Endothelial cell of umbilical vein (primary cell): ENCODE results near the gene AIF1. TPM values are rescaled to one million over a fixed set of nuclear protein-coding genes. Genes with fewer than 3 reads are reported as not detected.

Experiments
- BruUV-seq: library from RNA; stranded (reverse); fragments of 400-500 nt; replicated peaks from 2 replicates; lab custom pipeline; 2021; lab: Mats Ljungman, UMichigan
- CTCF ChIA-PET: fragments of 300-600, 350-600 bp; sonication (Branson Sonifier 250); formaldehyde crosslinking; loops from one replicate; lab custom pipeline; 2021; ENCODE audit warnings: antibody characterized with exemption, inconsistent platforms; lab: Charles Lee
- POLR2A ChIA-PET: fragments of 300-600, 350-600 bp; sonication (Branson Sonifier 250); formaldehyde crosslinking; loops from one replicate; lab custom pipeline; 2021; ENCODE audit warnings: antibody characterized with exemption, inconsistent platforms; lab: Charles Lee
- DNase-seq: peaks from one replicate; pipeline ENCODE4 v3.0.0-alpha.2; 2011; ENCODE audit warnings: low read depth, low spot score
- FAIRE-seq: peaks from 2 replicates; lab custom pipeline; 2011; peaks lifted over from hg19 to GRCh38; lab: Jason Lieb, UNC
- H2AFZ ChIP-seq: 2 replicates; pipeline ENCODE4 v1.6.0; 2012; ENCODE audit warnings: low read depth, low read length, control low read depth, inconsistent platforms
- H3K27ac ChIP-seq: 2 replicates; pipeline ENCODE4 v1.5.1; 2011; ENCODE audit warnings: low read depth, mild to moderate bottlenecking, control low read depth, low read length, moderate library complexity; ENCODE audit not compliant: insufficient read depth
- H3K27me3 ChIP-seq, 2 experiments: 2 replicates each; pipeline versions ENCODE4 v1.6.0 to v1.6.1; 2011; ENCODE audit warnings: low read length in 2 of 2, mixed read lengths in 1 of 2; ENCODE audit not compliant: control insufficient read depth in 2 of 2, insufficient read depth in 2 of 2
- H3K36me3 ChIP-seq, 2 experiments: 2 replicates in 1 of 2; 3 replicates in 1 of 2; pipeline ENCODE4 v1.5.1; 2011; ENCODE audit warnings: low read length in 2 of 2, mild to moderate bottlenecking in 1 of 2, moderate library complexity in 1 of 2; ENCODE audit not compliant: control insufficient read depth in 2 of 2, insufficient read depth in 2 of 2; ENCODE audit errors: extremely low read depth in 1 of 2
- H3K4me1 ChIP-seq: 3 replicates; pipeline ENCODE4 v1.5.1; 2011; ENCODE audit warnings: mild to moderate bottlenecking, low read length; ENCODE audit not compliant: control insufficient read depth, insufficient read depth; ENCODE audit errors: extremely low read depth
- H3K4me2 ChIP-seq: 2 replicates; pipeline ENCODE4 v1.6.1; 2011; ENCODE audit warnings: low read length, control low read depth, mixed read lengths; ENCODE audit not compliant: insufficient read depth
- H3K4me3 ChIP-seq, 3 experiments: fragments of 200-600 bp in 1 of 3; sonication (generic), shearing (Covaris generic) in 1 of 3; replicated peaks in 1 of 3; 2 replicates each; pipeline ENCODE4 v1.5.1; 2011 to 2016; ENCODE audit warnings: control low read depth in 3 of 3, low read length in 3 of 3, mild to moderate bottlenecking in 2 of 3, inconsistent platforms in 1 of 3, low read depth in 1 of 3, moderate library complexity in 1 of 3; ENCODE audit not compliant: insufficient read depth in 1 of 3
- H3K79me2 ChIP-seq: 2 replicates; pipeline ENCODE4 v1.6.0; 2012; ENCODE audit warnings: low read length, inconsistent platforms; ENCODE audit not compliant: control insufficient read depth, insufficient read depth
- H3K9ac ChIP-seq: replicated peaks from 2 replicates; pipeline ENCODE3; 2011; ENCODE audit warnings: low read length, control low read depth; ENCODE audit not compliant: insufficient read depth; ENCODE audit errors: extremely low read depth
- H3K9me1 ChIP-seq: replicated peaks from 3 replicates; pipeline ENCODE4 v1.6.0; 2011; ENCODE audit warnings: mild to moderate bottlenecking, low read length; ENCODE audit not compliant: control insufficient read depth, insufficient read depth; ENCODE audit errors: extremely low read depth
- H3K9me3 ChIP-seq: replicated peaks from 2 replicates; pipeline ENCODE4 v1.5.1; 2012; ENCODE audit warnings: low read length, inconsistent platforms; ENCODE audit not compliant: control insufficient read depth, insufficient read depth
- H4K20me1 ChIP-seq: replicated peaks from 2 replicates; pipeline ENCODE3; 2011; ENCODE audit warnings: mild to moderate bottlenecking, low read length; ENCODE audit not compliant: control insufficient read depth, insufficient read depth; ENCODE audit errors: extremely low read depth
- EZH2 ChIP-seq: IDR thresholded peaks from 2 replicates; pipeline ENCODE4 v1.6.1; 2012; ENCODE audit warnings: borderline replicate concordance, low read depth, mild to moderate bottlenecking, moderate library complexity, low read length, inconsistent platforms; ENCODE audit not compliant: severe bottlenecking
- FOS ChIP-seq: IDR thresholded peaks from 2 replicates; pipeline ENCODE4 v1.6.1; 2011; ENCODE audit warnings: mild to moderate bottlenecking, low read length, moderate library complexity, borderline replicate concordance; ENCODE audit not compliant: insufficient read depth
- GATA2 ChIP-seq: IDR thresholded peaks from 2 replicates; pipeline ENCODE4 v1.7.0; 2011; ENCODE audit warnings: low read depth, mild to moderate bottlenecking, moderate library complexity, mixed read lengths, low read length; ENCODE audit not compliant: insufficient read length, insufficient read depth
- JUN ChIP-seq: IDR thresholded peaks from 2 replicates; pipeline ENCODE4 v1.6.1; 2011; ENCODE audit warnings: borderline replicate concordance, low read depth; ENCODE audit not compliant: insufficient read length, insufficient read depth
- MAX ChIP-seq: IDR thresholded peaks from 2 replicates; pipeline ENCODE4 v1.6.1; 2011; ENCODE audit not compliant: insufficient read depth, insufficient read length
- MYC ChIP-seq: IDR thresholded peaks from one replicate; pipeline ENCODE4 v1.6.1; 2011; ENCODE audit warnings: mild to moderate bottlenecking, low read depth, low read length
- POLR2A ChIP-seq: IDR thresholded peaks from 2 replicates; pipeline ENCODE4 v1.6.1; 2012; ENCODE audit warnings: low read depth, mild to moderate bottlenecking, control low read depth, low read length
- POLR2AphosphoS5 ChIP-seq: IDR thresholded peaks from 2 replicates; pipeline ENCODE4 v1.6.1; 2012; ENCODE audit warnings: low read depth, mild to moderate bottlenecking, control low read depth, low read length, moderate library complexity; ENCODE audit not compliant: insufficient read depth
- dilution Hi-C: fragments of 300-500 bp; cut with MboI; formaldehyde crosslinking; loops from one replicate; pipeline ENCODE4 v1.15.0; 2019; ENCODE audit warnings: low sequenced_read_pairs; ENCODE audit not compliant: extremely low pct_ligation_motif_present
- intact Hi-C: fragments of 100-400 bp; cut with micrococcal nuclease; formaldehyde crosslinking; loops from one replicate; pipeline ENCODE4 v1.10.0; 2022
- polyA plus RNA-seq, 4 experiments: library from polyadenylated mRNA; depleted of rRNA in 3 of 4; stranded (reverse) in 3 of 4; unstranded in 1 of 4; fragments of >200 nt; gene quantifications; 2 replicates each; pipeline versions ENCODE4 v1.2.1 to v1.2.3, GENCODE V29; 2011 to 2012; ENCODE audit warnings: missing spikeins in 1 of 4
- total RNA-seq: library from RNA; stranded (reverse); gene quantifications from 2 replicates; pipeline ENCODE4 v1.2.3, GENCODE V29; 2021
- TF ChIP-seq, protein P1 (sequence below), 2 donors: IDR thresholded peaks; 1 replicate in 1 of 2; 2 replicates in 1 of 2; pipeline ENCODE4 v1.5.1; 2011; ENCODE audit warnings: low read length in 2 of 2, mild to moderate bottlenecking in 2 of 2, moderate library complexity in 2 of 2, control low read depth in 1 of 2, inconsistent platforms in 1 of 2, low read depth in 1 of 2; ENCODE audit not compliant: insufficient read depth in 1 of 2; ENCODE audit errors: extremely low read depth in 1 of 2

The AIF1 gene
- total and polyA plus RNA-seq, 2 donors (not counting 3 experiments of a cell fraction or from before 2014, with no cell fraction given): not detected

GRCh38 chr6:31575335-31575901 lies 39.6 kb upstream of the AIF1 start, which contains the start of gene TNF:
Gene TNF, plus strand, starts transcription at chr6:31575565. Its CDS starts 177 bp downstream, at chr6:31575742.
- CTCF ChIA-PET: interaction anchor here (4.2 to 32.6 kb wide), 3 partner anchors 10 to 20 kb away, joined by 16 to 1517 read pairs (median 286); partner anchors contain the start of genes ATP6V1G2, DDX39B, LST1 and NCR3
- Histone ChIP-seq H3K36me3 (no peaks in the 10 kb centered on the region), H3K9me1 (no peaks in the 10 kb centered on the region), H3K79me2 (no peaks in the 10 kb centered on the region), H3K9me3 (no peaks in the 10 kb centered on the region), H3K4me2 (no peak within 1 kb of the TSS), H3K27ac (no peak within 1 kb of the TSS), H3K4me3 (no peak within 1 kb of the TSS), H2AFZ (no peak within 1 kb of the TSS), H3K4me1 (peaks cover 3% of the 10 kb centered on the region), H3K27me3 (no peaks in the 10 kb centered on the region), H3K9ac (no peak within 1 kb of the TSS), H4K20me1 (no peaks in the 10 kb centered on the region)
- intact Hi-C loops (no loop called here), dilution Hi-C loops (no loop called here)
- FAIRE-seq: no peak
- no peak for DNase-seq
- no peak for TF ChIP-seq EZH2
- BruUV-seq: no TSS peak
- POLR2A ChIA-PET: no interaction called here

DNA sequence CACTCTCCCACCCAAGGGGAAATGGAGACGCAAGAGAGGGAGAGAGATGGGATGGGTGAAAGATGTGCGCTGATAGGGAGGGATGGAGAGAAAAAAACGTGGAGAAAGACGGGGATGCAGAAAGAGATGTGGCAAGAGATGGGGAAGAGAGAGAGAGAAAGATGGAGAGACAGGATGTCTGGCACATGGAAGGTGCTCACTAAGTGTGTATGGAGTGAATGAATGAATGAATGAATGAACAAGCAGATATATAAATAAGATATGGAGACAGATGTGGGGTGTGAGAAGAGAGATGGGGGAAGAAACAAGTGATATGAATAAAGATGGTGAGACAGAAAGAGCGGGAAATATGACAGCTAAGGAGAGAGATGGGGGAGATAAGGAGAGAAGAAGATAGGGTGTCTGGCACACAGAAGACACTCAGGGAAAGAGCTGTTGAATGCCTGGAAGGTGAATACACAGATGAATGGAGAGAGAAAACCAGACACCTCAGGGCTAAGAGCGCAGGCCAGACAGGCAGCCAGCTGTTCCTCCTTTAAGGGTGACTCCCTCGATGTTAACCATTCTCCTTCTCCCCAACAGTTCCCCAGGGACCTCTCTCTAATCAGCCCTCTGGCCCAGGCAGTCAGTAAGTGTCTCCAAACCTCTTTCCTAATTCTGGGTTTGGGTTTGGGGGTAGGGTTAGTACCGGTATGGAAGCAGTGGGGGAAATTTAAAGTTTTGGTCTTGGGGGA lies 38.9 kb upstream of the AIF1 start:
- TF ChIP-seq, protein P1, sequence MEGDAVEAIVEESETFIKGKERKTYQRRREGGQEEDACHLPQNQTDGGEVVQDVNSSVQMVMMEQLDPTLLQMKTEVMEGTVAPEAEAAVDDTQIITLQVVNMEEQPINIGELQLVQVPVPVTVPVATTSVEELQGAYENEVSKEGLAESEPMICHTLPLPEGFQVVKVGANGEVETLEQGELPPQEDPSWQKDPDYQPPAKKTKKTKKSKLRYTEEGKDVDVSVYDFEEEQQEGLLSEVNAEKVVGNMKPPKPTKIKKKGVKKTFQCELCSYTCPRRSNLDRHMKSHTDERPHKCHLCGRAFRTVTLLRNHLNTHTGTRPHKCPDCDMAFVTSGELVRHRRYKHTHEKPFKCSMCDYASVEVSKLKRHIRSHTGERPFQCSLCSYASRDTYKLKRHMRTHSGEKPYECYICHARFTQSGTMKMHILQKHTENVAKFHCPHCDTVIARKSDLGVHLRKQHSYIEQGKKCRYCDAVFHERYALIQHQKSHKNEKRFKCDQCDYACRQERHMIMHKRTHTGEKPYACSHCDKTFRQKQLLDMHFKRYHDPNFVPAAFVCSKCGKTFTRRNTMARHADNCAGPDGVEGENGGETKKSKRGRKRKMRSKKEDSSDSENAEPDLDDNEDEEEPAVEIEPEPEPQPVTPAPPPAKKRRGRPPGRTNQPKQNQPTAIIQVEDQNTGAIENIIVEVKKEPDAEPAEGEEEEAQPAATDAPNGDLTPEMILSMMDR (IDR thresholded peaks at IDR 0.05; ENCODE audit: extremely low read depth in 1 of 2, insufficient read depth in 1 of 2, low read depth in 1 of 2, low read length in 2 of 2): no peak
- TF ChIP-seq MAX (no peak), JUN (no peak), MYC (no peak), EZH2 (no peak), GATA2 (no peak), FOS (no peak), POLR2A (no peak), POLR2AphosphoS5 (no peak)
- BruUV-seq: no TSS peak
- H3K4me3 ChIP-seq: no peak overlapping the region
- no peaks in the 10 kb centered on the region for H3K9me3 ChIP-seq
- no peaks in the 10 kb centered on the region for H3K27me3 ChIP-seq
- ChIA-PET CTCF (interaction anchor here (4.2 to 32.6 kb wide), 3 partner anchors 10 to 20 kb away, joined by 16 to 1517 read pairs (median 286); partner anchors contain the start of genes ATP6V1G2, DDX39B, LST1 and NCR3), POLR2A (no interaction called here)
- no peak overlapping the region for H3K27ac ChIP-seq
- no peaks in the 10 kb centered on the region for H4K20me1 ChIP-seq
- intact Hi-C loops: no loop called here
- H3K4me2 ChIP-seq: no peak overlapping the region
- peaks cover under 1% of the 10 kb centered on the region for H3K79me2 ChIP-seq
- no peak overlapping the region for H3K9ac ChIP-seq
- H3K36me3 ChIP-seq: no peaks in the 10 kb centered on the region
- no peaks in the 10 kb centered on the region for H3K9me1 ChIP-seq
- H2AFZ ChIP-seq: no peak overlapping the region
- peaks cover 6% of the 10 kb centered on the region for H3K4me1 ChIP-seq
- dilution Hi-C loops: no loop called here
- FAIRE-seq: no peak
- no peak for DNase-seq
